NT2/D1 (cell line): ENCODE results near the gene C15orf39.

ENCODE experiments used
- SUZ12 ChIP-seq: IDR thresholded peaks from 2 replicates; pipeline ENCODE4 v1.6.1; 2011; ENCODE audit not compliant: insufficient read length, insufficient read depth; ENCODE audit errors: extremely low read depth
- YY1 ChIP-seq: IDR thresholded peaks from 2 replicates; pipeline ENCODE4 v1.6.1; 2011; ENCODE audit not compliant: insufficient read length, insufficient read depth
- ZNF274 ChIP-seq: IDR thresholded peaks from 2 replicates; pipeline ENCODE4 v1.6.1; 2011; ENCODE audit warnings: mild to moderate bottlenecking, low read depth, low read length

GRCh38 chr15:75249726-75250125, 48.0 kb downstream of the C15orf39 start:
- no peak for TF ChIP-seq ZNF274
- TF ChIP-seq YY1 = no peak
- TF ChIP-seq SUZ12 = no peak
